Liver (tissue), 9 donors: ENCODE data around the gene KCNMA1. TPM values are rescaled to one million over a fixed set of nuclear protein-coding genes. Genes with fewer than 3 reads are reported as not detected.

Source experiments
- DNase-seq: peaks from one replicate; pipeline ENCODE4 v3.0.0-alpha.2; 2017; ENCODE audit warnings: low spot score
- H3K27ac ChIP-seq, 2 donors: one replicate each; pipeline ENCODE4 v1.7.0; 2013; ENCODE audit warnings: inconsistent platforms in 2 of 2, low read length in 2 of 2, control low read depth in 1 of 2, low read depth in 1 of 2, mild to moderate bottlenecking in 1 of 2
- H3K27me3 ChIP-seq, 4 donors: one replicate each; pipeline versions ENCODE4 v1.6.1 to v1.7.0; 2013; ENCODE audit warnings: low read length in 3 of 4, inconsistent platforms in 1 of 4, mild to moderate bottlenecking in 1 of 4, moderate library complexity in 1 of 4; ENCODE audit not compliant: control insufficient read depth in 4 of 4, insufficient read depth in 4 of 4
- H3K36me3 ChIP-seq, 4 donors: one replicate each; pipeline versions ENCODE4 v1.6.1 to v1.7.0; 2013; ENCODE audit warnings: low read length in 3 of 4, mild to moderate bottlenecking in 3 of 4, low read depth in 1 of 4, moderate library complexity in 1 of 4; ENCODE audit not compliant: control insufficient read depth in 4 of 4, insufficient read depth in 3 of 4
- H3K4me1 ChIP-seq, 4 donors: one replicate each; pipeline versions ENCODE4 v1.6.1 to v1.7.0; 2013; ENCODE audit warnings: low read length in 3 of 4, mild to moderate bottlenecking in 3 of 4, moderate library complexity in 1 of 4; ENCODE audit not compliant: control insufficient read depth in 4 of 4, insufficient read depth in 4 of 4
- H3K4me3 ChIP-seq, 3 donors: one replicate each; pipeline versions ENCODE4 v1.6.1 to v1.7.0; 2013; ENCODE audit warnings: low read length in 3 of 3, control low read depth in 1 of 3, low read depth in 1 of 3, mild to moderate bottlenecking in 1 of 3
- H3K9ac ChIP-seq, 2 donors: one replicate each; pipeline ENCODE4 v1.7.0; 2013; ENCODE audit warnings: low read length in 2 of 2, mild to moderate bottlenecking in 2 of 2, moderate library complexity in 2 of 2, control low read depth in 1 of 2, low read depth in 1 of 2
- H3K9me3 ChIP-seq, 4 donors: one replicate each; pipeline versions ENCODE4 v1.6.1 to v1.7.0; 2013; ENCODE audit warnings: low read length in 3 of 4; ENCODE audit not compliant: control insufficient read depth in 4 of 4
- EGR1 ChIP-seq, 2 donors: IDR thresholded peaks; 2 replicates each; pipeline ENCODE4 v1.6.1; 2016 to 2018; ENCODE audit warnings: antibody characterized with exemption in 2 of 2, low read depth in 2 of 2
- FOXA1 ChIP-seq: IDR thresholded peaks from 2 replicates; pipeline ENCODE4 v1.6.1; 2016; ENCODE audit warnings: antibody characterized with exemption
- FOXA2 ChIP-seq: IDR thresholded peaks from 2 replicates; pipeline ENCODE4 v1.6.1; 2016; ENCODE audit warnings: antibody characterized with exemption
- GABPA ChIP-seq, 2 donors: IDR thresholded peaks in 1 of 2; conservative IDR thresholded peaks in 1 of 2; 2 replicates each; pipeline ENCODE4 v1.6.1; 2016; ENCODE audit warnings: antibody characterized with exemption in 2 of 2, mild to moderate bottlenecking in 1 of 2, moderate library complexity in 1 of 2
- HNF4A ChIP-seq, 2 donors: conservative IDR thresholded peaks; 2 replicates each; pipeline ENCODE4 v1.6.1; 2016; ENCODE audit warnings: antibody characterized with exemption in 2 of 2, mild to moderate bottlenecking in 2 of 2
- HNF4G ChIP-seq: IDR thresholded peaks from 2 replicates; pipeline ENCODE4 v1.6.1; 2016; ENCODE audit warnings: antibody characterized with exemption
- JUND ChIP-seq, 2 donors: IDR thresholded peaks; 2 replicates each; pipeline ENCODE4 v1.6.1; 2016; ENCODE audit warnings: antibody characterized with exemption in 2 of 2
- NR2F2 ChIP-seq: IDR thresholded peaks from 2 replicates; pipeline ENCODE4 v1.6.1; 2016; ENCODE audit warnings: antibody characterized with exemption
- RAD21 ChIP-seq, 2 donors: IDR thresholded peaks; 2 replicates each; pipeline ENCODE4 v1.6.1; 2016; ENCODE audit warnings: antibody characterized with exemption in 2 of 2, mild to moderate bottlenecking in 2 of 2
- RXRA ChIP-seq, 2 donors: IDR thresholded peaks; 2 replicates each; pipeline ENCODE4 v1.6.1; 2017 to 2018; ENCODE audit warnings: antibody characterized with exemption in 2 of 2, mild to moderate bottlenecking in 1 of 2
- SP1 ChIP-seq: IDR thresholded peaks from 2 replicates; pipeline ENCODE4 v1.6.1; 2018; ENCODE audit warnings: antibody characterized with exemption, mild to moderate bottlenecking
- TAF1 ChIP-seq: conservative IDR thresholded peaks from 2 replicates; pipeline ENCODE4 v1.6.1; 2016; ENCODE audit warnings: antibody characterized with exemption, mild to moderate bottlenecking
- WGBS: extraction: QIAGEN DNeasy Blood & Tissue Kit; methylation state at CpG from one replicate; pipeline ENCODE4 v1.1.7; 2013; 5-methylcytosine and 5-hydroxymethylcytosine counted together
- polyA plus RNA-seq, 2 donors: library from polyadenylated mRNA; stranded (reverse) in 1 of 2; unstranded in 1 of 2; fragments of 200-250 nt in 1 of 2; fragments of >200 nt in 1 of 2; fragmentation: Nextera tagmentation in 1 of 2; extraction: Ambion mirVana in 1 of 2; gene quantifications; one replicate each; pipeline versions ENCODE4 v1.2.1 to v1.2.3, GENCODE V29; 2013 to 2015
- total RNA-seq, 2 donors: library from RNA; depleted of rRNA; stranded (reverse); fragments of >200 nt; gene quantifications; one replicate each; pipeline ENCODE4 v1.2.3, GENCODE V29; 2014
- TF ChIP-seq, protein P1 (sequence below): IDR thresholded peaks from 2 replicates; pipeline ENCODE4 v1.6.1; 2016; ENCODE audit warnings: antibody characterized with exemption
- TF ChIP-seq, protein P2 (sequence below): IDR thresholded peaks from 2 replicates; pipeline ENCODE4 v1.6.1; 2016; ENCODE audit warnings: antibody characterized with exemption
- TF ChIP-seq, protein P3 (sequence below): fragments of 150-350 bp; IDR thresholded peaks from 2 replicates; pipeline ENCODE4 v1.5.1; 2017; ENCODE audit warnings: improper control_type of control experiment, low read depth, low read length; ENCODE audit not compliant: missing input control
- TF ChIP-seq, protein P4 (sequence below): IDR thresholded peaks from 2 replicates; pipeline ENCODE4 v1.6.1; 2016; ENCODE audit warnings: antibody characterized with exemption
- TF ChIP-seq, protein P5 (sequence below): IDR thresholded peaks from 2 replicates; pipeline ENCODE4 v1.6.1; 2016; ENCODE audit warnings: antibody characterized with exemption, mild to moderate bottlenecking
- donor health status: healthy.
- donor health status: healthy.
- donor health status: healthy.
- donor health status: healthy.
- donor health status: healthy.

Gene KCNMA1
- total and polyA plus RNA-seq, 4 donors, result 2.5 to 9.7 (median 4.7) TPM

DNA sequence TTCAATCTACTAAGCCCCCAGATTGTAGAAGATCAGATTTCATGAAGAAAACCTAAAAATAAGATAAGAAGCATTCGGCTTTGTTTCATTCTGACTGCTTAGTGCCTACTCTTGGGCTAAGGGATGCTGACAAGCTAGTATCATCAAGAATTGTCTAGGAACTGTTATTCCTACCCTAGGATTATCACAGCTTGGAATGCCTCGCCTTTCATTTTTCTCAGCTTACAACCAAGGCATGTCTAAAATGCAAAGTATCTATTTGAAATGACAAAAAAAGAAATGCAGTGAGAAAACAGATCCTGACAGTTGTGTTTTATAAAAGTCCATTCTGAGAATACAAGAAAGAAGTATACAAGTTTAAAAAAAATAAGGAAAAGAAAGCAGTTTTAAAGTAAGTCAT is 441.0 kb downstream of the KCNMA1 start:
- no peak for DNase-seq
- Histone ChIP-seq H3K27ac (no peak overlapping the region), H3K4me1 (peaks cover 0 to 20% (median 11%) of the 10 kb centered on the region in 4 donors), H3K27me3 (no peaks in the 10 kb centered on the region), H3K9me3 (no peaks in the 10 kb centered on the region), H3K4me3 (no peak overlapping the region), H3K9ac (no peak overlapping the region), H3K36me3 (no peaks in the 10 kb centered on the region)
- 93% methylated on average over 2 of the region's 2 CpGs for WGBS
- no peak for TF ChIP-seq TAF1
- TF ChIP-seq, protein P1, sequence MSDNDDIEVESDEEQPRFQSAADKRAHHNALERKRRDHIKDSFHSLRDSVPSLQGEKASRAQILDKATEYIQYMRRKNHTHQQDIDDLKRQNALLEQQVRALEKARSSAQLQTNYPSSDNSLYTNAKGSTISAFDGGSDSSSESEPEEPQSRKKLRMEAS, result no peak
- TF ChIP-seq, protein P2, sequence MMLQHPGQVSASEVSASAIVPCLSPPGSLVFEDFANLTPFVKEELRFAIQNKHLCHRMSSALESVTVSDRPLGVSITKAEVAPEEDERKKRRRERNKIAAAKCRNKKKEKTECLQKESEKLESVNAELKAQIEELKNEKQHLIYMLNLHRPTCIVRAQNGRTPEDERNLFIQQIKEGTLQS, result no peak
- TF ChIP-seq RAD21 (IDR thresholded peaks at IDR 0.05), result no peak
- no peak for TF ChIP-seq FOXA2
- no peak for TF ChIP-seq RXRA (IDR thresholded peaks at IDR 0.05)
- no peak for TF ChIP-seq GABPA (IDR thresholded peaks at IDR 0.05 in 1 of 2, conservative IDR thresholded peaks at IDR 0.05 in 1 of 2)
- TF ChIP-seq, protein P3, sequence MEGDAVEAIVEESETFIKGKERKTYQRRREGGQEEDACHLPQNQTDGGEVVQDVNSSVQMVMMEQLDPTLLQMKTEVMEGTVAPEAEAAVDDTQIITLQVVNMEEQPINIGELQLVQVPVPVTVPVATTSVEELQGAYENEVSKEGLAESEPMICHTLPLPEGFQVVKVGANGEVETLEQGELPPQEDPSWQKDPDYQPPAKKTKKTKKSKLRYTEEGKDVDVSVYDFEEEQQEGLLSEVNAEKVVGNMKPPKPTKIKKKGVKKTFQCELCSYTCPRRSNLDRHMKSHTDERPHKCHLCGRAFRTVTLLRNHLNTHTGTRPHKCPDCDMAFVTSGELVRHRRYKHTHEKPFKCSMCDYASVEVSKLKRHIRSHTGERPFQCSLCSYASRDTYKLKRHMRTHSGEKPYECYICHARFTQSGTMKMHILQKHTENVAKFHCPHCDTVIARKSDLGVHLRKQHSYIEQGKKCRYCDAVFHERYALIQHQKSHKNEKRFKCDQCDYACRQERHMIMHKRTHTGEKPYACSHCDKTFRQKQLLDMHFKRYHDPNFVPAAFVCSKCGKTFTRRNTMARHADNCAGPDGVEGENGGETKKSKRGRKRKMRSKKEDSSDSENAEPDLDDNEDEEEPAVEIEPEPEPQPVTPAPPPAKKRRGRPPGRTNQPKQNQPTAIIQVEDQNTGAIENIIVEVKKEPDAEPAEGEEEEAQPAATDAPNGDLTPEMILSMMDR, result no peak
- TF ChIP-seq, protein P4, sequence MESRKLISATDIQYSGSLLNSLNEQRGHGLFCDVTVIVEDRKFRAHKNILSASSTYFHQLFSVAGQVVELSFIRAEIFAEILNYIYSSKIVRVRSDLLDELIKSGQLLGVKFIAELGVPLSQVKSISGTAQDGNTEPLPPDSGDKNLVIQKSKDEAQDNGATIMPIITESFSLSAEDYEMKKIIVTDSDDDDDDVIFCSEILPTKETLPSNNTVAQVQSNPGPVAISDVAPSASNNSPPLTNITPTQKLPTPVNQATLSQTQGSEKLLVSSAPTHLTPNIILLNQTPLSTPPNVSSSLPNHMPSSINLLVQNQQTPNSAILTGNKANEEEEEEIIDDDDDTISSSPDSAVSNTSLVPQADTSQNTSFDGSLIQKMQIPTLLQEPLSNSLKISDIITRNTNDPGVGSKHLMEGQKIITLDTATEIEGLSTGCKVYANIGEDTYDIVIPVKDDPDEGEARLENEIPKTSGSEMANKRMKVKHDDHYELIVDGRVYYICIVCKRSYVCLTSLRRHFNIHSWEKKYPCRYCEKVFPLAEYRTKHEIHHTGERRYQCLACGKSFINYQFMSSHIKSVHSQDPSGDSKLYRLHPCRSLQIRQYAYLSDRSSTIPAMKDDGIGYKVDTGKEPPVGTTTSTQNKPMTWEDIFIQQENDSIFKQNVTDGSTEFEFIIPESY, result no peak
- no peak for TF ChIP-seq EGR1 (IDR thresholded peaks at IDR 0.05; ENCODE audit: low read depth in 2 of 2)
- no peak for TF ChIP-seq NR2F2
- TF ChIP-seq FOXA1, result no peak
- no peak for TF ChIP-seq HNF4A (conservative IDR thresholded peaks at IDR 0.05)
- no peak for TF ChIP-seq HNF4G
- TF ChIP-seq, protein P5, sequence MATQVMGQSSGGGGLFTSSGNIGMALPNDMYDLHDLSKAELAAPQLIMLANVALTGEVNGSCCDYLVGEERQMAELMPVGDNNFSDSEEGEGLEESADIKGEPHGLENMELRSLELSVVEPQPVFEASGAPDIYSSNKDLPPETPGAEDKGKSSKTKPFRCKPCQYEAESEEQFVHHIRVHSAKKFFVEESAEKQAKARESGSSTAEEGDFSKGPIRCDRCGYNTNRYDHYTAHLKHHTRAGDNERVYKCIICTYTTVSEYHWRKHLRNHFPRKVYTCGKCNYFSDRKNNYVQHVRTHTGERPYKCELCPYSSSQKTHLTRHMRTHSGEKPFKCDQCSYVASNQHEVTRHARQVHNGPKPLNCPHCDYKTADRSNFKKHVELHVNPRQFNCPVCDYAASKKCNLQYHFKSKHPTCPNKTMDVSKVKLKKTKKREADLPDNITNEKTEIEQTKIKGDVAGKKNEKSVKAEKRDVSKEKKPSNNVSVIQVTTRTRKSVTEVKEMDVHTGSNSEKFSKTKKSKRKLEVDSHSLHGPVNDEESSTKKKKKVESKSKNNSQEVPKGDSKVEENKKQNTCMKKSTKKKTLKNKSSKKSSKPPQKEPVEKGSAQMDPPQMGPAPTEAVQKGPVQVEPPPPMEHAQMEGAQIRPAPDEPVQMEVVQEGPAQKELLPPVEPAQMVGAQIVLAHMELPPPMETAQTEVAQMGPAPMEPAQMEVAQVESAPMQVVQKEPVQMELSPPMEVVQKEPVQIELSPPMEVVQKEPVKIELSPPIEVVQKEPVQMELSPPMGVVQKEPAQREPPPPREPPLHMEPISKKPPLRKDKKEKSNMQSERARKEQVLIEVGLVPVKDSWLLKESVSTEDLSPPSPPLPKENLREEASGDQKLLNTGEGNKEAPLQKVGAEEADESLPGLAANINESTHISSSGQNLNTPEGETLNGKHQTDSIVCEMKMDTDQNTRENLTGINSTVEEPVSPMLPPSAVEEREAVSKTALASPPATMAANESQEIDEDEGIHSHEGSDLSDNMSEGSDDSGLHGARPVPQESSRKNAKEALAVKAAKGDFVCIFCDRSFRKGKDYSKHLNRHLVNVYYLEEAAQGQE, result no peak
- no peak for TF ChIP-seq JUND (IDR thresholded peaks at IDR 0.05)

DNA sequence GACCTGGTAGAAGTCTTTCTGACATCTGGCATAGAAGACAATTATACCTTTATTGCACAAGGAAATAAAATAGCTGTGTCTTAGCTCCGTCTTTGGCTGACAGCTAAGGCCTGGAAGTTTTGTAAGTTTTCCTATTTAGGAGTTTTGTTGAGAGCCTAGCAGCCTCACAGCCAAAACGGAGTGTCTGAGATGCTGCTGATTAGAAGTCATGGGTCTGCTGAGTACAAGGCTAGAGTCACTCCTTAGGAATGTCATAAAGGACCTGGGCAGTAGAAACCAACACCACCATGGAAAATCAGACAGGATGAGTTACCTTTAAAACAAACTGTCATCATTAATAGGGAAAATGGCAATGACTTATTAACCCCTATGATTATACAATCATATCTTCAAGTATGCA is 442.5 kb downstream of the KCNMA1 start:
- no peak for DNase-seq
- TF ChIP-seq JUND (IDR thresholded peaks at IDR 0.05), result no peak
- no peak for TF ChIP-seq SP1
- TF ChIP-seq, protein P3, result no peak
- TF ChIP-seq FOXA2, result no peak
- TF ChIP-seq RAD21 (IDR thresholded peaks at IDR 0.05), result no peak
- WGBS, result 76% methylated on average over 2 of the region's 2 CpGs
- Histone ChIP-seq H3K4me1 (peaks cover 0 to 17% (median 13%) of the 10 kb centered on the region in 4 donors), H3K27me3 (no peaks in the 10 kb centered on the region), H3K36me3 (no peaks in the 10 kb centered on the region), H3K9ac (no peak overlapping the region), H3K4me3 (no peak overlapping the region), H3K27ac (no peak overlapping the region), H3K9me3 (no peaks in the 10 kb centered on the region)
